HepG2 (cell line): ENCODE results near the gene RBM12. TPM values are rescaled to one million over a fixed set of nuclear protein-coding genes. Genes with fewer than 3 reads are reported as not detected.

Experiments used
- AGO1 ChIP-seq: fragments of 200-400 bp; formaldehyde crosslinking; IDR thresholded peaks from 2 replicates; pipeline ENCODE4 v1.6.1; 2017; ENCODE audit warnings: mild to moderate bottlenecking, low read depth, low read length, moderate library complexity; ENCODE audit not compliant: poor library complexity, severe bottlenecking
- ATAD3A ChIP-seq: sonication (generic); formaldehyde crosslinking; IDR thresholded peaks from 2 replicates; pipeline ENCODE4 v1.4.0; 2020; ENCODE audit warnings: missing genetic modification reagents
- ATM ChIP-seq: fragments of 450-650 bp; IDR thresholded peaks from 2 replicates; pipeline ENCODE4 v1.7.1; 2017; ENCODE audit warnings: mild to moderate bottlenecking, borderline replicate concordance
- CEBPZ ChIP-seq: IDR thresholded peaks from 2 replicates; pipeline ENCODE4 v1.6.1; 2012; ENCODE audit warnings: low read length, improper control_type of control experiment
- E2F2 ChIP-seq: sonication (generic); formaldehyde crosslinking; IDR thresholded peaks from 2 replicates; pipeline ENCODE4 v1.4.0; 2020; ENCODE audit warnings: missing genetic modification reagents, borderline replicate concordance
- MLX ChIP-seq: IDR thresholded peaks from 2 replicates; pipeline ENCODE4 v1.6.1; 2016
- MYNN ChIP-seq: sonication (generic); formaldehyde crosslinking; IDR thresholded peaks from 2 replicates; pipeline ENCODE4 v1.4.0; 2020; ENCODE audit warnings: mild to moderate bottlenecking, low read depth, missing genetic modification reagents
- ONECUT2 ChIP-seq: sonication (generic); formaldehyde crosslinking; IDR thresholded peaks from 2 replicates; pipeline ENCODE4 v1.4.0; 2020; ENCODE audit warnings: missing genetic modification reagents
- REST ChIP-seq, 2 experiments: IDR thresholded peaks; 2 replicates each; pipeline ENCODE4 v1.6.1; 2011 to 2012; ENCODE audit warnings: low read length in 2 of 2, borderline replicate concordance in 1 of 2, low read depth in 1 of 2, mild to moderate bottlenecking in 1 of 2, moderate library complexity in 1 of 2
- TCF7L2 ChIP-seq: IDR thresholded peaks from 2 replicates; pipeline ENCODE4 v1.6.1; 2011; ENCODE audit warnings: mild to moderate bottlenecking, low read depth, low read length, moderate library complexity
- ZNF142 ChIP-seq: sonication (generic); formaldehyde crosslinking; IDR thresholded peaks from 2 replicates; pipeline ENCODE4 v1.4.0; 2020; ENCODE audit warnings: missing genetic modification reagents
- ZNF83 ChIP-seq: sonication (generic); formaldehyde crosslinking; IDR thresholded peaks from 2 replicates; pipeline ENCODE4 v1.4.0; 2020; ENCODE audit warnings: missing genetic modification reagents, mild to moderate bottlenecking, borderline replicate concordance
- polyA plus RNA-seq, 8 experiments: library from polyadenylated mRNA; depleted of rRNA in 3 of 8; stranded (reverse) in 7 of 8; unstranded in 1 of 8; fragments of >200 nt; fragmentation: Illumina TruSeq in 4 of 8; extraction: Trizol in 4 of 8; gene quantifications; 2 replicates each; pipeline versions ENCODE4 v1.2.1 to v1.2.3, GENCODE V29; 2011 to 2016; ENCODE audit warnings: low read depth in 4 of 8, missing spikeins in 1 of 8, mixed read lengths in 1 of 8; ENCODE audit not compliant: insufficient read depth in 1 of 8
- total RNA-seq, 5 experiments: library from RNA; depleted of rRNA; stranded (reverse); fragments of >200 nt; fragmentation: Illumina TruSeq; extraction: Trizol; gene quantifications; 2 replicates each; pipeline ENCODE4 v1.2.3, GENCODE V29; 2016; ENCODE audit warnings: low read depth in 1 of 5

The RBM12 gene
- total and polyA plus RNA-seq, 2 of the 13 experiments (the other 11 are each of a cell fraction or from before 2014, with no cell fraction given) = 97.9 to 104 TPM

- TF ChIP-seq ZNF142 = no peak; the same call in 1 of the 2 replicates
- TF ChIP-seq ONECUT2 (CRISPR knock-in tag) = no peak
- TF ChIP-seq ZNF83 (CRISPR knock-in tag) = no peak
- TF ChIP-seq AGO1 = no peak
- TF ChIP-seq MYNN = no peak
- peak; percentile 44; the same call in 1 of the 2 replicates for TF ChIP-seq MLX (CRISPR knock-in tag)
- 0 out of 2 replicates have a peak, but pooled peaks have one; percentile 55 for TF ChIP-seq E2F2 (CRISPR knock-in tag)
- no peak for TF ChIP-seq ATM
- TF ChIP-seq TCF7L2 = no peak
- no peak for TF ChIP-seq ATAD3A
- peak in 1 of 2 experiments; percentile 56; a peak in 2 of 4 replicates for TF ChIP-seq REST (IDR thresholded peaks at IDR 0.05; ENCODE audit: borderline replicate concordance in 1 of 2, low read depth in 1 of 2, low read length in 2 of 2)
- TF ChIP-seq CEBPZ = no peak
These were observed 48.0 kb downstream of the RBM12 start (continued) for GRCh38 chr20:35616465-35617396.
